SK-N-MC (cell line): ENCODE data around the gene AKR1B1.

ENCODE experiments used
- EZH2 ChIP-seq: fragments of 200-600 bp; sonication (generic); IDR thresholded peaks from one replicate; pipeline ENCODE4 v1.6.1; 2017; ENCODE audit warnings: antibody characterized with exemption
- POLR2AphosphoS5 ChIP-seq: IDR thresholded peaks from 2 replicates; pipeline ENCODE4 v1.6.1; 2012; ENCODE audit warnings: mild to moderate bottlenecking, low read depth, low read length, borderline replicate concordance

DNA sequence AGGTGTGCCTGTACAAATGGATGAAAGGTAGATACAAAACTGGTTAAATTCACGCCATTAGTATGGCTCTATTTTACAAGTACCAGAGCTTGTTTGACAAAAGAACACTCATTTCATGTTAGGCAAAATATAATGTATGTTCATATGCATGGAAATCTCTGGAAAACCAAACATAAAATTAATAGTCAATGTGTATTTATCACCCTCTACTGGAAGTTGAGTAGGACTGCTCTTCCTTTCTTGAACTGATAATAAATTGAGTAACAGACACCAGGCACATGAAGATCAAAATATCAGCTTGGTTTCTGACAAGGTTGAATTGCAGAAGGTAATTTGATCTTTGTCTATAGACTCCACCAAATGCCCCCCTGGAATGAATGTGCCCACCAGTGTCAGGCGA lies 19.8 kb upstream of the AKR1B1 start:
- no peak for TF ChIP-seq POLR2AphosphoS5
- TF ChIP-seq EZH2 = no peak
